ENCODE measurements around the gene NYAP2. TPM values are rescaled to one million over a fixed set of nuclear protein-coding genes. Genes with fewer than 3 reads are reported as not detected.

NYAP2 gene
- total RNA-seq, 1 donor from 2014 or later = not detected

DNA sequence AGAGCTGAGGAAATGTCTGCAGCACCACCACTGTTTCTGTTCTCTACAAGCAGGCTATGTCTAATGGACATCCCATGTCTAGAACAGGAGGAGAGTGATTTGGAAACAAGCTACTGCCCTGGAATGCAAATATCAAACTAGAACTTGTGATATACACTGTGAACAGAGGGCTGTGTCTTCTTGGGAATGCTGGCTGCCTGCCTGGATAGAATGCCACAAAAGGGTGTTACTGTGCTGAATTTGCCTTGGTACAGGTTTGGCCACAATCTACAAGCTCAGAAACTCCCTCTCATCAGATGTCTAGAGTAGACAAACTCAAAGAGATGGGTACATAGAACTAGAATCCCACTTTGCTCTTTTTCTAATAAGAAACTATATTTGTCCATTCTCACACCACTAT lies 170.5 kb downstream of the NYAP2 start:
- no peak for DNase-seq

DNA sequence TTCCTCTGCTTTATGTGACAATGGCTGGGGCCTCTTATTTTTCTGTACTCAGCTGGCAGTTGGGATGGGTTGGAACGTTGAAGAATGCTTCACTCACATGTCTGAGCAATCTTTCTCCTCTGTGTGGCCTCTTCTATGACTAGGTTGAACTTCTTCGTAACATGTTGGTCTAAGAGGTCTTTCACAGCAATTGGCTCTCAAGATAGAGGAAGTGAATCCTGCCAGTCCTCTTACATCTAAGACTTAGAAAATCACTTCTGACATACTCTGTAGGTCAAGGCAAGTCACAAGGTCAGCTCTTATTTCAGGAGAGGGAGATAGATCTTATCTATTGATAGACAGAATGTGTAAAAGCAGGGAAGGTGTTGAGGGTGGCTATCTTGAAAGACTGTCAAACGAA lies 174.1 kb downstream of the NYAP2 start:
- DNase-seq = no peak

DNA sequence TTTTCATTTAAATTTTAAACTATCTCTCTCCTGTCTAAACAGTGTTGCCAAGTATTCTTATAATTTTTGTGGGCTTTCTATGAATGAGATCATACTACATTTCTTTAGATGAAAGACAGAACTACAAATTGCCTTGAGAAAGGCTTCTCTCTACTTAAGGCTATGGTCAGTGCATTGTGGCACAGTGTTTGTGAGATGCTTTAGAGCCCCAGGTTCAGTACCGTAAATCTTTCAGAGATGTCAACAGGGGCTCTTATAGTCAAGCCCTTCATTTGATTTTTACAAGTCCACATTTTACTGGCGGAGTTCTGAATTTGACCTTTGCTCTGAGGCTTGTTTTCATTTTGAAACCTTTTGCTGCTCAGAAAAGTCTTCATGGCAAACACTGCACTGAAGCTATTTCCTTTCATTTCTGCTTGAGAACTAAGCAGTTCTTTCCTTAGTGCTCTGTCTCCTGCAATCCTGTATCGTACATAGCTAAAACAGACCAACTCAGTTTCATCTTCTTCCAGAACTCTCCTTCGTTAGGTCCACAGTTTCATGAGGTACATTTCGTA lies 175.2 kb downstream of the NYAP2 start:
- no peak for DNase-seq

DNA sequence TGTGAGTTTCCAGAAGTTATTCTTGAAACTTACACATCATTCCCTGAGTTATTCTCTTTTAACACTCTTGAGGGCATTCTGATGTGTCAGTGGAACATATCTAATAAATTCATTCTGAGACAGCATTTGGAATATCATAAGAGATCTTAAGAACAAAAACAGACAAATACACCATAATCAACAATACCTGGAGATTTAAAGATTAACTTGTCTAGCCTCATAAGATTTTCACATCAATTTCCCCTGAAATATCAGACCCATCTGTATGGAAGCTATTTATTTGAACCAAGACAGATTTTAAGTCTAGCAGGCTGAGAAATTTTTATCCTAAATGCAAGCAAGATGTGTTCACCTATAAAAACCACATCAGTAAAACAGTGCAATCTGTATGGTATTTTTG lies 181.6 kb downstream of the NYAP2 start:
- DNase-seq = no peak

DNA sequence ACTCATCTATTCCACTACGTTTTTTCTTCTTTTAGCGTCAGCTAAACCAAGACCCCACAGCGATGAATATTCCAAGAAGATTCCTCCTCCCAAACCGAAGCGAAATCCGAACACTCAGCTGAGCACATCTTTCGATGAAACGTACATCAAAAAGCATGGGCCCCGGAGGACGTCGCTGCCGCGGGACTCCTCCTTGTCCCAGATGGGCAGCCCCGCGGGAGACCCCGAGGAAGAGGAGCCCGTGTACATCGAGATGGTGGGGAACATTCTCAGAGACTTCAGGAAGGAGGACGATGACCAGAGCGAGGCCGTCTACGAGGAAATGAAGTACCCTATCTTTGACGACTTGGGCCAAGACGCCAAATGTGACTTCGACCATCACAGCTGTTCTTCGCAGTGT lies 182.4 kb downstream of the NYAP2 start:
- no peak for DNase-seq

DNA sequence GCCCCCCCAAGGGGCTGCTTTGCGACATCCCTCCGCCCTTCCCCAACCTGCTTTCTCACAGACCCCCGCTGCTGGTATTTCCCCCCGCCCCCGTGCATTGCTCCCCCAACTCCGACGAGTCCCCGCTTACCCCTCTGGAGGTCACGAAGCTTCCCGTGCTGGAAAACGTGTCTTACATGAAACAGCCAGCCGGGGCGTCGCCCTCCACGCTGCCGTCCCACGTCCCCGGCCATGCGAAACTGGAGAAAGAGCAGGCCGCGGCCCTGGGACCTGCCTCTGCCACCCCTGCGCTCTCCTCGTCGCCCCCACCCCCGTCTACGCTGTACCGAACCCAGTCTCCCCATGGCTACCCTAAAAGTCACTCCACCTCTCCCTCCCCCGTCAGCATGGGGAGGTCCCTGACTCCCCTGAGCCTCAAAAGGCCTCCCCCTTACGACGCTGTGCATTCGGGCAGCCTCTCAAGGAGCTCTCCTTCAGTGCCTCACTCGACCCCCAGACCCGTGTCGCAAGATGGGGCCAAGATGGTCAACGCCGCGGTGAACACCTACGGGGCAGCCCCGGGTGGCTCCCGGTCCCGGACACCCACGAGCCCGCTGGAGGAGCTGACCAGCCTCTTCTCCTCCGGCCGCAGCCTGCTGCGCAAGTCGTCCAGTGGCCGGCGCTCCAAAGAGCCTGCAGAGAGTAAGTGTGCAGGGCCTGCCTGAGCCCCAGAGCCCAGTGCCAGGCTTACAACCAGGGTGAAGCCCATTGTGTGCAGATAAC lies 183.0 kb downstream of the NYAP2 start:
- DNase-seq = no peak

DNA sequence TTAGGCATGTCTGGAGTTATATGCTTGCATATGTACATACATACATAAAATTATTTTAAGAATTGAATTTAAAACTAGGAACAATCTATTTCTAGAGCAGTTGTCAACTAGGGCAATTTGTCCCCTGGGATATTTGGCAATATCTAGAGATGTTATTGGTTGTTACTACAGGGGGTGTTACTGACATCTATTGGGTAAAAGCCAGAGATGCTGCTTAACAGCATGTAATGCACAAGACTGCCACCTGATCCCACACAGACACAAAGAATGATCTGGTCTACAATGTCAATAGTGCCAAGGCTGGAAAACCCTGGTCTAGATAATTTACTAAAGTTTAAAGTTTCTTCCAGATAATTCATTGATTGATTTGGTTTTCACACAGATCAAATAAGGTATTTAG lies 185.3 kb downstream of the NYAP2 start:
- no peak for DNase-seq

DNA sequence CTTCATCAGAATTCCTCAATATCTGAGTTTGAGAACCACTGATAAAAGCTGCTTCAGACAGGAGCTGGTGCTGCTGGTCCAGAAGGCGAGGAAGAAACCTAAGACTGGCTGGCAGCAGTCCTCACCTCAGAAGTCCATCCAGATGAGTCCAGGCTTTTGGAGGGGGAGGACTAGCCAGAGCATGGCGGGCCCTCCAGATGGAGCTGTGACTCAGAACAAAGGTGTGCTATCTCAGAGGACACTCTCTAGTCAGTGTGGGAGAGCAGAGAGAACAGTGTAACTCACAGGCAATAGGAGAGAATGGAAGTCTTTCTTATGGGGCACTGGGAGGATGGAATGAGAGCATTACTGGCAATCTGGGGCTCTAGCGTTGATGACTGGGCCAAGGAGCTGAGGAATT lies 191.4 kb downstream of the NYAP2 start:
- DNase-seq = no peak

DNA sequence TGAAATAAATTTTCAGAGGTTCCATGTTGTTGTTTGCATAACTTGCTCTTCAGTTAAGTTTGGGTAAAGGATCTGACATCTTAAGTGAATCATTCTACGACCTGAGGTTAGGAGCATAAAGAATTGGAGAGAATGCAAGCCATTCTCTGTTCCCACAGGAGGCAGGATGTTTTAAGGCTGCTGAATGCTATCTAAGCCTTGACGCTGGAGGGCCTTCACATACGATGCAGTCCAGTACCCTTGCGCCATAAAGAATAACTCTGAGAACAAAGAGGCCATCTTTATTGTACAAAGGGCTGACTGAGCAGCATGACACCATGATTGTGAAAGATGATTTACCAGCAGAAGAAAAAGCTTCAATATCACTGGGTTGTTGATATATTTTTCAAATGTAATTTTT lies 198.4 kb downstream of the NYAP2 start:
- no peak for DNase-seq

DNA sequence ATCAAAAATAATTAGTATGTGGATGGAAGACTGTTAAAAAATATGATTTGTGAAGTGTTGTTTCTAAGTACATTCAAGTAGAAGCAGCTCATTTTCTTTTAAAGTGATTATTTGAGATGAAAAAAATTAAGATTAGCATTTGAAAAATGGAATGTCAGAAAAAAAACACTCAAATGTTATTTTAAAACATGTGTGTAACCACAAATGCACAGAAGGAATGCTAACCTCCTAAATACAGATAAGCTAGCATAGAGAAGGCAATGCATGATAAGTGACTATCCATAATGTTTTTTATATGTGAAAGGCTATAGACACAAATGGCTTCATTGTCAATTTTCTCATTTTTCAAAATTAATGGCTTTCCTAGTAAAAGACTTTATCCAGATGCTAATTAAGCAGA lies 198.9 kb downstream of the NYAP2 start:
- DNase-seq = no peak

DNA sequence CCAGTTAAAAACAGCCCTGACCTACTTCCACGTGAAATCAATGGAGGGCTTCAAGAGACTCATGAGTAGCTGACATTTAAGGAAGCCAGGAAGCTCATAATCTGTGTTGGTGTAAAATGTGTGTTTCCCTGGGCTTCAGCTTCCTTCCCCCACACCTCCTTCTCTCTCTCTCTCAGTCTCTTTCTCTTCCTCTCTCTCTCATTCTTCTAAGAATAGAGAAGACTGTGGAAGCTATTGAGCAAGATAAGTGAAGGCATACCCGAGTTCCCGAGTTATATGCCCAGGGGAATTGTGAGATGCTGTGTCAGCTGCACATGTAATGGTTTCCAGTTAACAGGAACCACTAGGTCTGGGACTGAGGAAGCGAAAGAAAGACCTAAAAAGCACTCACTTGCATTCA lies 199.4 kb downstream of the NYAP2 start:
- DNase-seq = no peak

DNA sequence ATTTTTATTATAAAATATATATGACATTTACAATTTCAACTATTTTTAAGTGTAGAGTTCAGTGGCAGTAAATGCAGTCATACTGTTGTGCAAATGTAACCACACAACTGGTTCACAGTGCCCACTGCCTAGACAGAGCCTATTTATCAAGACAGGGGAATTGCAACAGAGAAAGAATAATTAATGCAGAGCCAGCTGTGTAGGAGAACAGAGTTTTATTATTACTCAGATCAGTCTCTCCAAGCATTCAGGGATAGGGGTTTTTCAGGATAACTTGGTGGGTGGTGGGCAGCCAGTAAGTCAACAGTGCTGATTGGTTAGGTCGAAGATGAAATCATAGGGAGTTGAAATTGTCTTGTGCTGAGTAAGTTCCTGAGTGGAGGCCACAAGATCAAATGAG lies 200.3 kb downstream of the NYAP2 start:
- DNase-seq = no peak

DNA sequence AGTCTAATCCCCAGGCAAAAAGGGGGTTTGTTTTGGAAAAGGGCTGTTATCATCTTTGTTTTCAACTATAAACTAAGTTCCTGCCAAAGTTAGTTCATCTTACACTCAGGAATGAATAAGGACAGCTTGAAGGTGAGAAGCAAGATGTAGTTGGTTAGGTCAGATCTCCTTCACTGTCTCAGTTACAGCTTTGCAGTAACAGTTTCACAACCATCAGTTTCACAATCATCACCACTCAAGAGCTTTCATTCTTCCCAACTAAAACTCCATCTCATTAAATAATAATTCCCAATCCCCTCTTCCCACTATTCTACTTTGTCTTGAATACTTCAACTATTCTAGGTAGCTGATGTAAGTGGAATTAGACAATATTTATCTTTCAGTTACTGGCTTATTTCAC lies 200.9 kb downstream of the NYAP2 start:
- DNase-seq = no peak

DNA sequence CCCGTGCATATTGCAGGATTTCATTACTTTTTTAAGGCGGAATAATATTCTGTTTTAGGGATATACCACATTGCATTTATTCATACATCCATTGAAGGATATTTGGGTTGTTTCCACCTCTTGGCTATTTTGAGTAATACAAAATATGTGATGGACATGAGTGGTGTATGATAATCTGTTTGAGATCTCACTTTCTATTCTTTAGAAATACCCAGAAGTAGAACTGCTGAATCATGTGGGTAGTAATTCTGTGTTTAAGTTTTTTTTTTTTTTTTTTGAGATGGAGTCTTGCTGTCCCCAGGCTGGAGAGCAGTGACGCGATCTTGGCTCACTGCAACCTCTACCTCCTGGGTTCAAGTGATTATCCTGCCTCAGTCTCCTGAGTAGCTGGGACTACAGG lies 201.4 kb downstream of the NYAP2 start:
- no peak for DNase-seq

DNA sequence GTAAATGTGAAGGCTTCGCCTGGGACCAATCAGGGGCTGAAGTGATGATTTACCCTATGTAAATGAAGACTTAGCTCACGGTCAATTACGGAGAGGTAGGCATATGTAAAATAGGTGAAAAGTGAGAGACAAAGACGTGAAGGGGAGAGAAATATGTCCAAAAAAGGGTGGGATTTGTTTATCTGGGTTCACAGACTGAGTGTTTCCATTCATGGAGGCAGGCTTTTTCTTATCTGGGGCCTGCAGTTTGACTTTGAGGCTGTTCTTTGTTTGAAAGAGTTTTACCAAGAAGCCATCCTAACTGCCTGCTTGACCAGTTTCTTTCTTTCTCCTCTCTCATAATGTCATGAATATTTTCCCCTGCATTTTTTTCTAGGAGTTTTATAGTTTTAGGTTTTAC lies 202.7 kb downstream of the NYAP2 start:
- DNase-seq = no peak

DNA sequence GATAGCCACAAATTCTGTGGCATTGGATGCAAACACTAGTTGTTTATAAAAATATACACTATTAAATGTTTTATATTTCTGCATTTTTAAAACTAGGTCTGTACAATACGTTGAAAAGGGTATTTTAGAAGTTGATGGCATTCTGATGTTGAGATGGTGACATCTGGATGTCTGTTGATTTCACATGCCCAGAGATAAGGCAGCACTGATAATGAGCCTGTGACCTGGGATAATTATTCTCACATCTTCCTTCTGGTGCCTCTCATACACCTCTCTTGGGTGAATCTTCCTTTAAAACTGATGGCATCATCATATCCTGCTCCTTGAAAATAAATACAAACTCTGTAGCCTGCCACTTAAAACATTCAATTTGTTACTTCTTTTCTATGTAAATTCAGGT lies 208.6 kb downstream of the NYAP2 start:
- DNase-seq = no peak

DNA sequence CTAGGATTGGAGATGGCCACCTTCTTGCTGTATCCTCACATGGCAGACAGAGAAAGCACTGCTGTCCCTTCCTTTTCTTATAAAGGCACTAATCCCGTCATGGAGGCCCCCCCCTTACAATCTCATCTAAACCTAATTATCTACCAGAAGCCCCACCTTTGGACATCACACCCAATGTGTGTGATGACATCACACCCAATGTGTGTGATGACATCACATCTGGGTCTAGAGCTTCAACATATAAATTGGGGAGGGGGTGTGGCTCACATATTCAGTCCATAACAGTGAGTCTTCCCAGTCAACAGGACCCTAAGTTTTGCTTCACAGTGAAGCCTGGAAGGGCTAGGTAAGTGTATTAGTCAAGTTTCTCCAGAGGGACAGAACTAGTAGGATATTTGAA lies 213.1 kb downstream of the NYAP2 start:
- DNase-seq = no peak

DNA sequence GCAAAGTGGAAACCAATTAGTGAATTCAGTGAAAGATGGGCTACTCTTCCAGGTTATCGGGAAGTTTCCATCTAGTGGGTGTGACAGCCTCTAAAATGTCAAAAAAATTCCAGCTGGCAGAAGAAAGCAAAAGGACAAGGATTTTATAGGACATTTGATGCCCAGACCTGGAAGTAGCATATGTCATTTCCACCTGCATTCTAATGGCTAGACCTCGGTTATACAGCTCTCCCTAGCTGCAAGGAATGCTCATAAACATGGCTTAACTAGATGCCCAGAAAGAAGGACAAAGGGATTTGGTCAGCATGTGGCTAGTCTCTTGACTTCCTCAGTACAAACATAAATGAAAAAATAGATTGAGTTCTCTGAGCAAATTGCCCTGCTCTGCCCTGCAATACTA lies 215.4 kb downstream of the NYAP2 start:
- no peak for DNase-seq

DNA sequence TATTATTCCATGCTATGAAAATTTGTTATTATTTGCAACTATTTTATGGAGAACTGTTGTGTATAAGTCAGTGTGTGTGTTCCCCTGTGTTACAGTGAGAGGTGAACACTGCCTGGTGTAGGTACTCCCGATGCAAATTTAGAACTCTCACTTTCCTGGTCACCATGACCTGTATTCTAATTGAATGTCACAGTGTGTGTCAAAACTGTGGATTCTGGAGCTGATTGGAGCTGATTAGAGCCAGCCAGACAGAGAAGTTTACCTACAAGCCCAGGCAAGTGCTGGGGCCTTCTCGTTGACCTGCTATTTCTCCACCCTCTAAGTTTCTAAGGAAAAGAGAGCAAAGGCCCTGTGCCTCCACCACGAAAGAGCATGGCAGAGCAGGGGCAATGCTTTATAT lies 216.0 kb downstream of the NYAP2 start:
- no peak for DNase-seq

DNA sequence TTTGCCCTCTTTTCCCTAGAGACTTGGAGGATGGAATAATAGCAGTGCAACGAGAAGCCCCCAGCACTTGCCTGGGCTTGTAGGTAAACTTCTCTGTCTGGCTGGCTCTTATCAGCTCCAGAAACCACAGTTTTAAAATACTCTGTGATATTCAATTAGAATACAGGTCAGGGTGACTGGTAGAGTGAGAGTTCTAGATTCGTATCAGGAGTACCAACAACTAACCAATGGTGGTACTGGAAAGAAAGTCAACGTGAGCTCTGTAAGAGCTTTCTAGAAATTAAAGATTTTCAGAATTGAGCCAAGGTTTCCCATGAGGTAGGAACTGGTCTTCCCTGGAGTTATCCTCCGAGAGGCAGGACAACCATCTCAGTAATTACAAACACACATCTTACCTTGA lies 216.9 kb downstream of the NYAP2 start:
- no peak for DNase-seq

DNA sequence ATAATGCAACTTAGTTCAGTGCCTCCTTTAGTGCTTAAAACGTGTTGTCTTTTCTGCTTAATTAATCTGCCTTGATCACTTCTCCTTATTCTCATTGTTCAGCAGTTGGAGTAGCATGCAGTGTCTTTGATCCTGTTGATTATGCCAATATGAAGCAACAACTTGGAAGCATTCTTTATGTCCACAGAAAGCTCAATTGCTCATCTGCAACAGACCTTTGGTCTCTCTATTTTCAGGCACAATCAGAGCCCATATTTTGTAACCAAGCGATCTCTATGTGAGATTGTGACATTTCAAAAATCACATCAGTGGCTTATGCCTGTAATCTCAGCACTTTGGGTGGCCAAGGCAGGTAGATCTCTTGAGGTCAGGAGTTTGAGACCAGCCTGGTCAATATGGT lies 217.3 kb downstream of the NYAP2 start:
- no peak for DNase-seq

DNA sequence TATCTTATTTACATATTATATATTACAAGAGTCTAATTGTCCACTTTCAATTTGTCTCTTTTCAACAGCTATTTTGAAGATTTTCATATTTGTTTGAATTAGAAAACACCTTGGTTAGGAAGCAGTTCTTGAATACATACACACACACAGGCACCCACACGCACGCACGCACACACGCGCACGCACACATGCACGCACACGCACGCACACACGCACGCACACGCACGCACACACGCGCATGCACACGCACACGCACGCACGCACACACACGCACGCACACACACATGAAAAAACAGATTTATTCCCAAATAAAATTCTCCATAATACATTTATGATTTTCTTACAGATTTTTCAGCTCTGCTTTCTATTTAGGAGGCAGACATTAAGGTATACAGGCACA lies 220.7 kb downstream of the NYAP2 start:
- DNase-seq = no peak

DNA sequence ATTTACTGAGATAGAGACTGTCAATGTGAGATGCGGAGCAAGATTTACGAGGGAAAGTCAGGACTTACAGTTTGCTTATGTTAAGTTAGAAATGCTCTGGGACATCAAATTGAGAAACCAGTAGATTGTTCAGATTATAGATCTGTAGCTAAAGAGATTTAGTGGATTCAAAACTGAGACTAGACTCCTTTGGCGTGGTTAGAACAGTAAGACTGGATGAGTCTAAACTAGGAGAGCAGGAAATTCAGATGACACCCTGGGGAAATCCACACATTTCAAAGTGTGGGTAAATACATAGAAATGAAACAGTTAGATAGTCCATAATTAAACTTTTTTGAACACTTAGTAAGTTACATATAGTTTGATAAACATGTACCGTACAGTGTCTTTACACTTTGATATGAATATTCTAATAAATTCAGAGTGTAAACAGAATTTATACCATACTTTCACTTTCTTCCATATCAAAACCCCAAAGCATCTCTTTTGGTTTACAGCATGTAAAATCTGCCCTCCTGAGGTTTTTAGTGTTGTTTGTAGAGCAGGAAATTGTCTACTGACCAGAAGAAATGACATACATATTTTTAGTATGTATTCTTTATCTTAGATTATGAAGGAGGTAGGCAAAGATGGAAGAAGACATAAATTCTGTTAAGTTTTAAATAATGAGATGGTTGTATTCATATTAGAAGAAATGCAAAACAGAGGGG lies 231.5 kb downstream of the NYAP2 start:
- no peak for DNase-seq

DNA sequence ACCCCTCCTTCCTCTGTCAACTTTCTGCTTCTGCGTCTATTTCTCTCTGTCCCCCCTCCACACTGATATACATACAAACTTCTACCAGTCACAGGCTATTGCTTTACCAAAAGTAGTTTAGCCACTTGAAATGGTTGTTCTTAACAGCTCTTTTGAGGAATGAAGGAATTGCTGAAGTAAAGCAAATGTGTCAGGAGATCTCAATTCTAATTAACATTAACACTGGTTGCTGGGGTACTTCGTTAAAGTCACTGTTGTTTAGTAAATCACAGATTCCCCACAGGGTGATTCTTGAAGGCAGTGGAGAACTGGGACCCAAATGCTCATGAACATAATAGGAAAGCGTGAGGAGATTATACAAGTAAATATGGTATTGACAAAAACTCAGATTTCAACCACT lies 232.8 kb downstream of the NYAP2 start:
- DNase-seq = no peak

All from dermis blood vessel endothelial cell (primary cell).